T-helper 1 cell (primary cell): ENCODE measurements around the gene SLC12A8.

ENCODE experiments used
- DNase-seq, 5 donors: peaks; one replicate each; pipeline ENCODE4 v3.0.0-alpha.2; 2012 to 2020

The SLC12A8 gene

GRCh38 chr3:125213946-125214542 is 1.5 kb upstream of the SLC12A8 start:
- DNase-seq = no peak

GRCh38 chr3:125213364-125213755 is 812 bp upstream of the SLC12A8 start:
- DNase-seq = no peak

GRCh38 chr3:125212091-125212508 is 448 bp downstream of the SLC12A8 start:
- DNase-seq = no peak

- no peak for DNase-seq
Measured at GRCh38 chr3:125211523-125212090, 941 bp downstream of the SLC12A8 start.

- DNase-seq = no peak
Measured at GRCh38 chr3:125207949-125208568, 4.5 kb downstream of the SLC12A8 start.

- DNase-seq = no peak
Measured at GRCh38 chr3:125207507-125207906, 5.0 kb downstream of the SLC12A8 start.

- DNase-seq = no peak
Measured at GRCh38 chr3:125206934-125207333, 5.6 kb downstream of the SLC12A8 start.

GRCh38 chr3:125203731-125204130 is 8.8 kb downstream of the SLC12A8 start:
- no peak for DNase-seq

GRCh38 chr3:125202197-125202596 is 10.4 kb downstream of the SLC12A8 start:
- DNase-seq = peak in 1 of 5 donors; percentile 39

GRCh38 chr3:125200731-125201139 is 11.8 kb downstream of the SLC12A8 start:
- peak in 1 of 5 donors; percentile 15 for DNase-seq

- no peak for DNase-seq
Measured at GRCh38 chr3:125194849-125195601, 17.5 kb downstream of the SLC12A8 start.

GRCh38 chr3:125194061-125194848 is 18.3 kb downstream of the SLC12A8 start:
- no peak for DNase-seq

GRCh38 chr3:125192190-125193035 is 20.1 kb downstream of the SLC12A8 start:
- no peak for DNase-seq

- no peak for DNase-seq
Measured at GRCh38 chr3:125191730-125192129, 20.8 kb downstream of the SLC12A8 start.

GRCh38 chr3:125191256-125191655 is 21.3 kb downstream of the SLC12A8 start:
- no peak for DNase-seq

GRCh38 chr3:125190786-125191185 is 21.8 kb downstream of the SLC12A8 start:
- DNase-seq = no peak

GRCh38 chr3:125189378-125190165 is 23.0 kb downstream of the SLC12A8 start:
- no peak for DNase-seq

- no peak for DNase-seq
Measured at GRCh38 chr3:125188955-125189354, 23.6 kb downstream of the SLC12A8 start.

GRCh38 chr3:125187599-125187910 is 25.0 kb downstream of the SLC12A8 start:
- no peak for DNase-seq

- DNase-seq = no peak
Measured at GRCh38 chr3:125186800-125187598, 25.5 kb downstream of the SLC12A8 start.
